WTC11 (cell line): ENCODE data around the gene RNASEL. TPM values are rescaled to one million over a fixed set of nuclear protein-coding genes. Genes with fewer than 3 reads are reported as not detected.

Source experiments
- ATAC-seq: fragments of 200-7000 bp; cut with Tn5 transposase; 2 replicates; pipeline ENCODE4 v1.10.0; 2021; ENCODE audit warnings: mild to moderate bottlenecking, moderate library complexity
- CTCF ChIA-PET: fragments of 300-600 bp; sonication (Branson Sonifier 250); formaldehyde crosslinking; loops from one replicate; lab custom pipeline; 2021; ENCODE audit warnings: antibody characterized with exemption; lab: Charles Lee
- POLR2A ChIA-PET: fragments of 350-600 bp; sonication (Branson Sonifier 250); formaldehyde crosslinking; loops from one replicate; lab custom pipeline; 2021; ENCODE audit warnings: antibody characterized with exemption; lab: Charles Lee
- DNase-seq: peaks from one replicate; pipeline ENCODE4 v3.0.0; 2021; ENCODE audit warnings: low spot score
- H3K27ac Mint-ChIP-seq: 2 replicates; pipeline ENCODE4 v1.8.0; 2021; ENCODE audit warnings: mixed read lengths
- H3K27me3 Mint-ChIP-seq: 2 replicates; pipeline ENCODE4 v1.8.0; 2021; ENCODE audit warnings: low read depth, mild to moderate bottlenecking, moderate library complexity, mixed read lengths
- H3K36me3 Mint-ChIP-seq: 2 replicates; pipeline ENCODE4 v1.8.0; 2021; ENCODE audit warnings: mixed read lengths
- H3K4me1 Mint-ChIP-seq: 2 replicates; pipeline ENCODE4 v1.8.0; 2022; ENCODE audit warnings: mixed read lengths
- H3K4me3 Mint-ChIP-seq: 2 replicates; pipeline ENCODE4 v1.8.0; 2021; ENCODE audit warnings: mild to moderate bottlenecking, moderate library complexity, mixed read lengths
- H3K9me3 Mint-ChIP-seq: 2 replicates; pipeline ENCODE4 v1.8.0; 2021; ENCODE audit warnings: mixed read lengths
- ATF6 ChIP-seq: sonication (generic); formaldehyde crosslinking; IDR thresholded peaks from 2 replicates; pipeline ENCODE4 v1.8.1; 2023; ENCODE audit warnings: mild to moderate bottlenecking, missing genetic modification reagents
- CBFB ChIP-seq: sonication (generic); formaldehyde crosslinking; IDR thresholded peaks from 2 replicates; pipeline ENCODE4 v1.8.1; 2022; ENCODE audit warnings: mild to moderate bottlenecking, low read depth, missing genetic modification reagents
- E2F1 ChIP-seq: sonication (generic); formaldehyde crosslinking; IDR thresholded peaks from 2 replicates; pipeline ENCODE4 v1.8.0; 2022; ENCODE audit warnings: mild to moderate bottlenecking, missing genetic modification reagents
- E2F5 ChIP-seq: sonication (generic); formaldehyde crosslinking; IDR thresholded peaks from 2 replicates; pipeline ENCODE4 v1.8.1; 2022; ENCODE audit warnings: mild to moderate bottlenecking, moderate library complexity, missing genetic modification reagents
- ERG ChIP-seq: fragments of 250-450 bp; sonication (Bioruptor Pico); IDR thresholded peaks from 2 replicates; pipeline ENCODE4 v1.8.0; 2021; ENCODE audit warnings: mild to moderate bottlenecking
- FOXJ3 ChIP-seq: sonication (generic); formaldehyde crosslinking; IDR thresholded peaks from 2 replicates; pipeline ENCODE4 v1.9.0; 2021; ENCODE audit warnings: missing genetic modification reagents, mild to moderate bottlenecking, borderline replicate concordance
- GRHL2 ChIP-seq: fragments of 250-450 bp; sonication (Bioruptor Pico); IDR thresholded peaks from 2 replicates; pipeline ENCODE4 v1.8.0; 2022; ENCODE audit warnings: mild to moderate bottlenecking, moderate library complexity; ENCODE audit not compliant: insufficient replicate concordance, severe bottlenecking
- HMGA2 ChIP-seq: fragments of 250-450 bp; sonication (Bioruptor Pico); IDR thresholded peaks from 2 replicates; pipeline ENCODE4 v1.4.0; 2021; ENCODE audit warnings: mild to moderate bottlenecking, moderate library complexity
- IRF1 ChIP-seq: sonication (generic); formaldehyde crosslinking; IDR thresholded peaks from 2 replicates; pipeline ENCODE4 v1.8.0; 2023; ENCODE audit warnings: missing genetic modification reagents
- NFE2L1 ChIP-seq: sonication (generic); formaldehyde crosslinking; IDR thresholded peaks from 2 replicates; pipeline ENCODE4 v1.8.1; 2023; ENCODE audit warnings: missing genetic modification reagents
- NFYB ChIP-seq: sonication (generic); formaldehyde crosslinking; conservative IDR thresholded peaks from 2 replicates; pipeline ENCODE4 v1.8.0; 2022; ENCODE audit warnings: low read depth, missing genetic modification reagents
- PRDM15 ChIP-seq: sonication (generic); formaldehyde crosslinking; IDR thresholded peaks from 2 replicates; pipeline ENCODE4 v1.8.0; 2022; ENCODE audit warnings: missing genetic modification reagents
- RELA ChIP-seq: sonication (generic); formaldehyde crosslinking; IDR thresholded peaks from 2 replicates; pipeline ENCODE4 v1.8.1; 2022; ENCODE audit warnings: missing genetic modification reagents, mild to moderate bottlenecking, borderline replicate concordance
- TEAD1 ChIP-seq: sonication (generic); formaldehyde crosslinking; IDR thresholded peaks from 2 replicates; pipeline ENCODE4 v1.8.0; 2022; ENCODE audit warnings: mild to moderate bottlenecking, missing genetic modification reagents
- TEAD4 ChIP-seq: sonication (generic); formaldehyde crosslinking; IDR thresholded peaks from 2 replicates; pipeline ENCODE4 v1.8.0; 2022; ENCODE audit warnings: mild to moderate bottlenecking, missing genetic modification reagents
- USF1 ChIP-seq: sonication (generic); formaldehyde crosslinking; IDR thresholded peaks from 2 replicates; pipeline ENCODE4 v1.8.0; 2022; ENCODE audit warnings: mild to moderate bottlenecking, missing genetic modification reagents
- ZBTB43 ChIP-seq: sonication (generic); formaldehyde crosslinking; IDR thresholded peaks from 2 replicates; pipeline ENCODE4 v1.8.1; 2023; ENCODE audit warnings: mild to moderate bottlenecking, missing genetic modification reagents
- ZNF219 ChIP-seq: sonication (generic); formaldehyde crosslinking; IDR thresholded peaks from 2 replicates; pipeline ENCODE4 v1.8.0; 2023; ENCODE audit warnings: missing genetic modification reagents, mild to moderate bottlenecking, borderline replicate concordance
- ZNF416 ChIP-seq: fragments of 250-450 bp; sonication (Bioruptor Pico); IDR thresholded peaks from 2 replicates; pipeline ENCODE4 v1.9.0; 2021; ENCODE audit warnings: mild to moderate bottlenecking, inconsistent platforms
- ZNF423 ChIP-seq: fragments of 250-450 bp; sonication (Bioruptor Pico); IDR thresholded peaks from 2 replicates; pipeline ENCODE4 v2.1.2; 2022; ENCODE audit warnings: mild to moderate bottlenecking, moderate library complexity
- total RNA-seq: library from RNA; stranded (reverse); gene quantifications from 3 replicates; pipeline ENCODE4 v1.2.3, GENCODE V29; 2021

The RNASEL gene
- total RNA-seq, 1 experiment from 2014 or later, result 0.77 TPM

- Mint-ChIP-seq H3K9me3 (peaks cover 9% of the 10 kb centered on the region), H3K27ac (no peak overlapping the region), H3K4me1 (peaks cover 64% of the 10 kb centered on the region), H3K27me3 (peaks cover 53% of the 10 kb centered on the region), H3K36me3 (no peaks in the 10 kb centered on the region)
- ChIA-PET CTCF (interaction anchor here (0.6 to 6.3 kb wide), 11 partner anchors 9 to 536 kb away, joined by 3 to 84 read pairs (median 4); no protein-coding TSS in a partner anchor), POLR2A (interaction anchor here (0.6 to 2.0 kb wide), 9 partner anchors 12 to 225 kb away, joined by 3 to 15 read pairs (median 6); partner anchors contain the start of gene GLUL)
- DNase-seq (no peak), ATAC-seq (no peak)
- TF ChIP-seq ZNF423 (CRISPR knock-in tag), result no peak
- no peak for TF ChIP-seq ZBTB43 (CRISPR knock-in tag)
- no peak for TF ChIP-seq NFYB
- TF ChIP-seq IRF1 (CRISPR knock-in tag), result no peak
- no peak for TF ChIP-seq HMGA2 (CRISPR knock-in tag)
- TF ChIP-seq CBFB (CRISPR knock-in tag), result no peak
- no peak for TF ChIP-seq TEAD4
- TF ChIP-seq ERG (CRISPR knock-in tag), result no peak
- no peak for TF ChIP-seq ZNF219
- TF ChIP-seq USF1 (CRISPR knock-in tag), result no peak
- TF ChIP-seq E2F5 (CRISPR knock-in tag), result no peak
- no peak for TF ChIP-seq TEAD1 (CRISPR knock-in tag)
- TF ChIP-seq RELA (CRISPR knock-in tag), result no peak
- TF ChIP-seq NFE2L1 (CRISPR knock-in tag), result no peak
- TF ChIP-seq GRHL2 (CRISPR knock-in tag), result no peak
- TF ChIP-seq FOXJ3 (CRISPR knock-in tag), result no peak
- no peak for TF ChIP-seq ATF6 (CRISPR knock-in tag)
- TF ChIP-seq E2F1, result no peak
- TF ChIP-seq PRDM15 (CRISPR knock-in tag), result no peak
- TF ChIP-seq ZNF416 (CRISPR knock-in tag), result no peak
- TF ChIP-seq, all 79 proteins: peak for 0
- peak overlapping the region; percentile 71 for H3K4me3 Mint-ChIP-seq
Measured at GRCh38 chr1:182617014-182617429, 28.0 kb upstream of the RNASEL start.
